Activated T-cell treated with anti-CD3 and anti-CD28 coated beads, Interleukin-2, amount 50 U/mL, for 4 hours (primary cell): ENCODE data around the gene FHOD3. TPM values are rescaled to one million over a fixed set of nuclear protein-coding genes. Genes with fewer than 3 reads are reported as not detected.

ENCODE experiments used
- ATAC-seq, 2 donors: fragments of 200-7000 bp; cut with Tn5 transposase; one replicate each; pipeline ENCODE4 v1.10.0; 2021
- DNase-seq: peaks from one replicate; pipeline ENCODE4 v3.0.0-alpha.2; 2020
- H3K27me3 Mint-ChIP-seq: one replicate; pipeline ENCODE4 v1.8.0; 2021; ENCODE audit warnings: low read depth, mixed read lengths
- H3K36me3 Mint-ChIP-seq: one replicate; pipeline ENCODE4 v1.8.0; 2022; ENCODE audit warnings: mixed read lengths; ENCODE audit not compliant: insufficient read depth
- H3K4me1 Mint-ChIP-seq: one replicate; pipeline ENCODE4 v1.8.0; 2021; ENCODE audit warnings: low read depth, mixed read lengths
- H3K4me3 Mint-ChIP-seq: one replicate; pipeline ENCODE4 v1.8.0; 2021; ENCODE audit warnings: mild to moderate bottlenecking, moderate library complexity, mixed read lengths
- H3K9me3 Mint-ChIP-seq: one replicate; pipeline ENCODE4 v1.8.0; 2021; ENCODE audit warnings: mixed read lengths
- total RNA-seq, 3 donors: library from RNA; stranded (reverse); gene quantifications; one replicate each; pipeline ENCODE4 v1.2.1, GENCODE V29; 2021

Gene FHOD3
- total RNA-seq, 3 donors from 2014 or later = 0.13 TPM; not detected in 2

DNA sequence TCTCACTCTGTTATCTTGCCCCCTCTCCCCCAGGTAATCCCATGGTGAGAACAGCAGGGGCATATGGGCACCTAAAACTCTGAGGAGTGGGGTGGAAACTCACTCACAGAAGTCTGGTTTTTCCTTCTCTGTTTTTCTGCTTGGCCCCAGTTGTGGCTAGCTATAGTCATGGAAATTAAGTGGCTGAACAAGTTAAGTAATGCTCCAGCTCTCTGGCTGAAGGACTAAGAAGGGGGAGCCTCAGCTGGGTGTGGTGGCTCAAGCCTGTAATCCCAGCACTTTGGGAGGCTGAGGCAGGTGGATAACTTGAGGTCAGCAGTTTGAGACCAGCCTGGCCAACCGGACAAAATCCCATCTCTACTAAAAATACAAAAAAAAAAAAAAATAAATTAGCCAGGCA lies 270.3 kb downstream of the FHOD3 start:
- H3K4me3 Mint-ChIP-seq = no peak overlapping the region
- no peaks in the 10 kb centered on the region for H3K4me1 Mint-ChIP-seq
- no peak for ATAC-seq
- no peak for DNase-seq
- peaks cover 21% of the 10 kb centered on the region for H3K27me3 Mint-ChIP-seq
- H3K36me3 Mint-ChIP-seq = no peaks in the 10 kb centered on the region
- no peaks in the 10 kb centered on the region for H3K9me3 Mint-ChIP-seq

DNA sequence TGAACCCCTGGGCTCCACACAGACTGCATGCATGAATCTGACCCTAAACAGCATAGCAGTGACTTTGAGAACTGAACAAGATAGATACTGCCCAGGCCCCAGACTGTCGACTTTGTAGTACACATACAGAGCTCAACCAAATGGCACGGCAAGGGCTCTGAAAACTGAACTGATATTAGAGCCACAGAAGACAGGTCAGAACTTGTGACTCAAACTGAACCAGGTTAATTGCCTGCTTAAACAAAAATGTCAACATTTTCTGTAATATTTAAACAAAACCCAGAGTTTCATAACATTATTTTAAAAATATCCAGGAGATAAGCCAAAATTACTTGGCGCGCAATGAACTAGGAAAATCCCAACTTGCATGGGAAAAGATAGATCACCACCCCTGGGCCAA lies 271.0 kb downstream of the FHOD3 start:
- ATAC-seq = no peak
- Mint-ChIP-seq H3K9me3 (no peaks in the 10 kb centered on the region), H3K36me3 (no peaks in the 10 kb centered on the region), H3K27me3 (peaks cover 21% of the 10 kb centered on the region), H3K4me3 (no peak overlapping the region), H3K4me1 (no peaks in the 10 kb centered on the region)
- DNase-seq = no peak

DNA sequence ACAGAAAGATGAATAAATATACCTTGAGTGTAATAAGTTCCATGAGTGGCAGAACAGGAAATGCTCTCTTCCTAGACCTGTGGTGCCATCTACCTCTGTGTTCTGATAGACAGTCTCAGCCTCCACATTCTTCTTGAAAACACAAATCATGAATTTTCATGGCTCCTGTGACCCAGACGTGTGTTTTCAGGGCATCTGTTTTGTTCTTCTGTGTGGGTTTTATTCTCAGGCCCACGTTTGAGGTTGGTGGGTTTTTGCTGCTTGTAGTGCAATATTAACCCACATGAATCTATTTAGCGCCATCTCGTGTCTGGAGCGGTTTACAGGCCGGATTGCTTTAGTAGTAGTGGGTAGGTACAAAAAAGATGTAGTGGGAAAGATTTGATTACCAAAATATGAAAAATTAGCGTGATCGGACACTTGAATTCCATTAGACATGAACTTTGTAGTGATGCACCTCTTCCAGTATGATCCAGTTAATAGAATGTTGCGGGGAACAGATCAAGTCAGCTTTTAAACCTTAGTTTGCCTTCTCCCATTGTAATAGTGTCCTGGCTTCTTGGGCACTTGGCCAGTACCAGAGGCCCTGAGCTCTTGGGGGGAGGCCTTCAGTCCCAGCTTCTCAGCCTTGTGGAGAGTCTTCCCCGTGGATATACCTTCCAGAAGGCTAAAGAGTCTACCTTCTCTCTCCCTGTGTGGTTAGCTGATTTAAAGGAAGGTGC lies 274.8 kb downstream of the FHOD3 start:
- no peak for ATAC-seq

DNA sequence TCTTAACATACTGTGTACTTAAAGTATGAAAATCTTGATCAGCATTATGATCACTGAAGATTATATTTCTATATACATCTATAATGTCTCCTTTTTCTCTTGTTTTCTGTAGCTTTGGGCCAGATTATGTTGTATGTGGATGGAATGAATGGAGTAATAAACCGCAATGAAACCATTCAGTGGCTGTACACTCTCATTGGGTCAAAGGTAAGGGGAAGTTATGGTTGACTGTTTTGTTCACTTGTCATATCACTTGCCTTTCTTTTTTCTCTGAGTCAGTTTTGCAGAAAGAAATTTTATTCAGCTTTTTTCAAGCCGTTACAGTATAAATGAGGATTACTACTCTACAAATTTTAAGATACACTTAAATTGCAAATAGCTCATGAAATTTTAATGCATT lies 278.8 kb downstream of the FHOD3 start:
- DNase-seq (no peak), ATAC-seq (no peak)
- H3K9me3 Mint-ChIP-seq = no peaks in the 10 kb centered on the region
- no peak overlapping the region for H3K4me3 Mint-ChIP-seq
- H3K4me1 Mint-ChIP-seq = no peaks in the 10 kb centered on the region
- no peaks in the 10 kb centered on the region for H3K36me3 Mint-ChIP-seq
- no peaks in the 10 kb centered on the region for H3K27me3 Mint-ChIP-seq

More for the DNA sequence above, 274.8 kb downstream of the FHOD3 start:
- DNase-seq = no peak
- Mint-ChIP-seq H3K9me3 (no peaks in the 10 kb centered on the region), H3K27me3 (peaks cover 4% of the 10 kb centered on the region), H3K36me3 (no peaks in the 10 kb centered on the region), H3K4me1 (no peaks in the 10 kb centered on the region), H3K4me3 (no peak overlapping the region)

DNA sequence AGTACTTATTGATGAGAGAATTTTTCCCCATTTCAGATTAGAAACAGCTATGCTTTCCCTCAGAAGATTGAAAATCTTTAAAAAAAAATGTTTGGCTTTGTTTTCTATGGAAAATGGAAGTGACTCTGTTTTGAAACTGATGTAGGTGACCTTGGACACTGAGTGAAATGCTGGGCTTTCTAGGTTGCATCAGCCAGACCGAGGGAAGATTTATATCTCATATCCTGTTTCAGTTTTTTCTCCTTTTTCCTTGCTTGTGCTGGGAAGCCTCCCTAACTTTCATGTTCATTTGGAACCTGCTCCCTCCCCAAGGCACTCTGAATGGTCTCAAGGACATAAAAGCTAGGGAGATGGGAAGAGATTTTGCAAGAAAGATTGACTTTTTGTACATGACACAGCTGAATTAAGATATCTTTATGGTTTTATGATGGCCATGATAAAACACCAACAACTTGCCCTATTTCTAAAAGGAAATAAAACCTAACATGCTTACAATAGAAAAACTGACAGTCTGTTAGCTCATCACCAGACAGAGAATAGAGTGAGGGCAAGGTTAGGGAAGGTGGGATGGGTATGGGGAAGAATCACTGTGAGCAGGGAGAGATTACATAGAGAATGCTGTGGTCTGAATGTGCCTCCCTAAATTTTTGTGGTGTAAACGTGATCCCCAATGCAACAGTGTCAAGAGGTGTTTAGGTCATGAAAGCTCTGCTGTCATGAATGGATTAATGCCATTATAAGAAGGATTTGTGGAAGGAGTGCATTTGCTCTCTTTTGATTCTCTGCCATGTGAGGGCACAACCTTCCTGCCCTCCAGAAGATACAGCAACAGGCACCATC lies 281.6 kb downstream of the FHOD3 start:
- H3K4me1 Mint-ChIP-seq = no peaks in the 10 kb centered on the region
- DNase-seq = no peak
- no peak overlapping the region for H3K4me3 Mint-ChIP-seq
- H3K27me3 Mint-ChIP-seq = no peaks in the 10 kb centered on the region
- no peak for ATAC-seq
- H3K9me3 Mint-ChIP-seq = no peaks in the 10 kb centered on the region
- no peaks in the 10 kb centered on the region for H3K36me3 Mint-ChIP-seq

DNA sequence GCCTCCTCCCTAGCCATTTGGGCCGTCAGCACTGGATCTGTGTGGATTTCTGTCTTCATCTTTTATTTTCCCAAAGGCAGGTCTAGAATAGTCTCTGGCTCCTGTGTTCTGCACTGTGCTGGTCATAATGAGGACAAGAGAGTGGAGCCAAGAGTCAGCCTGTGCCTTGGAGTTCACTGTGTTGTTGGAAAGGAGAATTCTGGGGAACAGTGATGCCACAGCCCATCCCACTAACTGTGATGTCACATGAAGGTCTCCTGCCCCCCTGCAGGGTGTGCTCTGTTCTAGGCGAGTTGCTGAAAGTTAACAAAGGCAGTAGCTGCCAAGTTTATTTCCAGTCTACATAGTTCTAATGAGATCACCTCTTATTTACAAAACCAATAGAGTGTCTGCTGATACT lies 282.8 kb downstream of the FHOD3 start:
- Mint-ChIP-seq H3K4me3 (no peak overlapping the region), H3K36me3 (no peaks in the 10 kb centered on the region), H3K9me3 (no peaks in the 10 kb centered on the region), H3K27me3 (no peaks in the 10 kb centered on the region), H3K4me1 (no peaks in the 10 kb centered on the region)
- DNase-seq = no peak
- no peak for ATAC-seq

DNA sequence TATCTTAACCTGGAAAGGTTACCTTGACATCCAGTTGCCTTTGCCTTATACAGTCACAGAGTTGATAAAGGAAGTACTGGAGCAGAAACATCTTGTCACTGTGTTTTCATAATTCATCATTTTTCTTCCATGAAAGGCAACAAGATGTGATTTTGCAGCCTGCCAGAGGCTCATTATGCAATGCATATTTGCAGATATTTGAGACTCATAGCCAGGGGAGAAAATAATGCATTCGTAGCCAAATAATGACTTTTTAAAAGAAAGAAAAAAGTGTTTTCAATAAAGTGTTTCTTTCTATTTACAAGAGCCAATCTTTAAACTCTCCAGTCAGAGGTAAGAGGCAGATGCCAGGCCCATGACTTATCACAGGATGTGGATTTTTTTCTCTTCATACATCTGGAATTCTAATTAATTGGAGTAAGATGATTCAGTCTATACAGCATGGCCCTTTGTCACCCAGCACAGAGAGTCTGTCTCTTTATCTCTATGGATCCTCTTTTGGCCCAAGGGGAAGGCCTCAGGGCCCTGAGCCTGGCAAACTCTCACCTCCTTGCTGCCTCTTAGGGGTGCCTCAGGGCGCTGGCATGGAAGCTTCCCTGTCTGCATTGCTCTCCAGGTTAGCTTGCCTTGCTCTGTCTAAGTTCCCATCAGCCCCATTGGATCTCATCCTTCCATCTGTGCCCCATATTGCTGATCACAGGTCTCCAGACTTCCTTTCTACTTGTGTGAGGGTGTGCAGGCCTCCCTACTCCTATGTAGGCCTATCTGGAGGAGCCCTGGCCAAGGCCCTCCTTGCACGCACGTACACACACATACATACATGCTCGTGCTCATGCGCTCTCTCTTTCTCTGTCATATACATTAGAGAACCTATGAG lies 283.6 kb downstream of the FHOD3 start:
- Mint-ChIP-seq H3K4me3 (no peak overlapping the region), H3K4me1 (no peaks in the 10 kb centered on the region), H3K27me3 (no peaks in the 10 kb centered on the region), H3K9me3 (no peaks in the 10 kb centered on the region), H3K36me3 (no peaks in the 10 kb centered on the region)
- ATAC-seq (no peak), DNase-seq (no peak)

DNA sequence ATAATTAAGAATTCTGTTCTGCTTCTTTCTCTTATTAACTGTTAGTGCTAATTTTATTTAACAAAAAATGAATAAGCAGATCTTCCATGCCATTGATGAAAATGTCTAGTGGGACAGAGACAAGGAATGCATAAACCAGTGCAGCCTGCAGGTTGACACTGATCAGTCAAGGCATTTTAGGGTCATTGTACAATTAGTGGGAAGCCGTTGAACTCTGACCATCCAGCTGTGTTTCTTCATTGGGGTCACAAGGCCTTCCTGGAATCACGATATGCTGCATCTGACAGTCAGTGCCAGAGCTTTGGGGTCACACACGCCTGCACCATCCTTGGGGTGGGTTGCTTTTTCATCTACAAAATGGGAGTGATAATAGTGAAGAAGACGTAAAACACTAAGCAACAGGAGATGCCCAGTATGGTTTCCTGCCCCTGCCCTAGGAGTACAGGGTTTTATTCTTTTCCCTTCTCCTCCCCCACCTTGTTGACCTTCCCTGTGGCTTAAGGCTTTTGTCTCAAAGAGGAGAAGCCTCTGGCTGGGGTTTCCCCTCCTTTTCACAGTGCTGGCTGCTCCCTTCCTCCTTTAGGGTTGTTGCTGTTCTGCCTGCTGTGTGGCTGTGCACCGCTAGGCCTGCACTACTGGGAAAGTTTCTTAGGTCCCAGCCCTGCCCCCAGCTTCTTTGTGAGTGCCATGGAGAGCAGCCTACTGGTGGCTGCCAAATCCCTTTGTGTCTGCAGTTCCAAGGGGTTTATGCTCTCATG lies 285.7 kb downstream of the FHOD3 start:
- no peak for ATAC-seq
- no peaks in the 10 kb centered on the region for H3K4me1 Mint-ChIP-seq
- no peaks in the 10 kb centered on the region for H3K36me3 Mint-ChIP-seq
- DNase-seq = no peak
- no peaks in the 10 kb centered on the region for H3K9me3 Mint-ChIP-seq
- no peaks in the 10 kb centered on the region for H3K27me3 Mint-ChIP-seq
- H3K4me3 Mint-ChIP-seq = no peak overlapping the region

DNA sequence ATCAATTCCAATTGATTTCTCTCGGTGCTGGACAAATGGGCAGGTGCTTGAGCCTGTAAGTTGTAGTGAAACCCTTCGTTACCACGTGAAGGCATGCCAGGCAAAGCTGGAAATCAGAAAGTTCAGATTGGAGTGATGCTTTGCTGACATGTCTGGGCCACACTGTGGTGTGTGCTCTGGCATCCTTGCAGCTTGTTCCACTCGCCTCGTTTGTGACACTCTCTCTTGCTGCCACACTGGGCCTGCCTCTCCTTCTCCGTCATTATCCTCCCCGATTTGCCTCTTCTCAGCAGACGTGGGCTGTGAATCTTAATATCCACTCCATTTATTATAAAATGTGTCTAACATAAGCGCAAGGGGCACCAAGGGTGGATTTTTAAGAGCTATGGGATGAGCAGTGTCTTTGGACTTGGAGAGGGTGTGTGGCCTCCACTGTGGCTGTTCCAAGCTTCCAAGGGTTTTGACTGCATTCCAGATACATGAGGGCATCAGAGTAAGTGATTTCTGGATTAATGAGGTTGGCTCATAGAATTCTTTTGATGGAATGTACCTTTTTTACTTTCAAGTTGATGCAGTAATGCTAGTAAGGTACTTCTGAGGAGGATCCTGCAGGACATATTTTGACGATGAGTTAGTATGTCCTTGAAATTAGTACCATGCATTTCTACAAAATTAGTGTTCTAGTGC lies 292.5 kb downstream of the FHOD3 start:
- no peak for DNase-seq
- H3K27me3 Mint-ChIP-seq = peaks cover 2% of the 10 kb centered on the region
- no peaks in the 10 kb centered on the region for H3K4me1 Mint-ChIP-seq
- ATAC-seq = no peak
- H3K9me3 Mint-ChIP-seq = no peaks in the 10 kb centered on the region
- H3K36me3 Mint-ChIP-seq = no peaks in the 10 kb centered on the region
- no peak overlapping the region for H3K4me3 Mint-ChIP-seq

DNA sequence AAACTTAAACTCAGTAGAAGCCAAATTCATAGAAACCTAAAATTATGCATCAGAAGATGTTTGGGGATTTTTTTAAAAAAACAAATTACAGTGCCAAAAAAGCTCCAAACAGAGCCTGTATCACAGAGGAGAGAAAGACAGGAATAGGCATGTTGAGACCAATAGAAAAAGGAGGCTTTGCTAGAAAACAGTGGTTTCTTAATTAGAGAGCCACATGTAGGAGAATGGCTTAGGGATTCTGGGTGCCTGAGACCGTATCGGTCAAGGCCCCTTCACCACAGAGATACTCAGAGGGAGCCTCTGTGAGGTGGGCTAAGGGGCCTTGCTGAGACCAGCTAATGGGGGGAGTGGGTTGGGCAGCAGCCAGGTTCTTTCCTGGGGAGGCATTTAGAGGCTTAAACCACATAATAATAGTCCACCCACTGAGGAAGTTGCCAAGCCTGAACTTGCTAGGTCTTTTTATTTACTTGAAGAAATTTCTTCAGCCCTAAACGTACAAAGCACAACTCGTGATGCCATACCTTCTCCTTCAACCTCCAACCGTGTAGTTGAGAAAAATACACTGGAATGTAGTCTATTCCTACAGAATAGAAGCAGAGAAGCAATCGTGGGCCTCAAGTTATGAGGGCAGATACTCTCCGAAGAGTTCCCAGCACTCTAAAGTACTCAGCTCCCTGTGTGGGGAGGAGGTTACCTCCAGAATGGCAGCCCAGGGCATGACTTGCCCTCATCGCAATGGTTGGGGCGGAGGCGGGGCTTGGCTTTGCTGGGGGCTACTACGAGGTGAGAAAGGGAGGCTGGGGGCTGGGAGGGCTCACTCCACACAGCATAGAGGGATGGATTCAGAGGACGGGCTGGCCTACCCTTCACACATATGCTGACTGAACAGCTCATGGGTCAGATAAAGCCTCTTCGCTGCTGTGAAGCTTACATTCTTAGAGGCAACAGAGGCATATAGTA lies 293.4 kb downstream of the FHOD3 start:
- DNase-seq = no peak
- Mint-ChIP-seq H3K36me3 (no peaks in the 10 kb centered on the region), H3K9me3 (no peaks in the 10 kb centered on the region), H3K4me3 (no peak overlapping the region), H3K27me3 (peaks cover 2% of the 10 kb centered on the region), H3K4me1 (no peaks in the 10 kb centered on the region)
- no peak for ATAC-seq

DNA sequence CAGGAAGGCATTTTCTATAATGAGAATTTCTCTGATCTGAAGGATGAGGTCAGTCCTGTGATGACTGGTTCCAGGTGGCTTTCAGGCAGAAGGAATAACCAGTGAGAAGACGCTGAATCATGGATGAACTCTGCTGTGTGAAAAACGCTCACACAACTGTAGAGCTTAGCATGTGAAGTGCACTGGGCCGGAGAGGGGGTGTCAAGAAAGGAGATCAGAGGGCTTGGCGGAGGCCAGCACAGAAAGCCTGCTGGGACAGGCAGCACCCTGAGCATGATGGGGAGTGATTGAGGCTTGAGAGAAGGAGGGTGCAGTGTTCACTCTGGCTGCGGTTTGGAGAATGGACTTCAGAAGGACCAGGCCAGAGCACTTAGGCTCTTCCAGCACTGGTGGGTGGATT lies 294.8 kb downstream of the FHOD3 start:
- H3K4me3 Mint-ChIP-seq = no peak overlapping the region
- peak in 1 of 2 donors; percentile 27 for ATAC-seq
- H3K4me1 Mint-ChIP-seq = no peaks in the 10 kb centered on the region

DNA sequence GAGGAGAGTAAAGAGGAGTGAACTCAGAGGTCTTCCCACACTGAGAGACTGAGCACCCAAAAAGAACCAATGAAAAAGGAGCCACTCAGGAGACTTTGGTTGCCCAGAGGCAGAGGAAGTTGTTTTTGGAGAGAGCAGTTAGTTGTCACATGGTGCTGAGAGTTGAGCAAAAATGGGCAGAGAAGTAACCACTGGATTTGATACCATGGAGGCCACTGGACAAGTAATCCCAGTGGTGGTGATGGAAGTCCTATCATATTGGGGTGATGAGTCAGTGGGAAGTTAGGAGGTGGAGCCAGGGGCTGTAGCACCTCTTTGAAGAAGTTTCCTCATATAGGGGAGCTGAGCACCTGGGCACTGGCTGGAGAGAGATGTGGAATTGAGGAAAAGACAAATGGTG lies 295.5 kb downstream of the FHOD3 start:
- peaks cover 2% of the 10 kb centered on the region for H3K27me3 Mint-ChIP-seq
- H3K36me3 Mint-ChIP-seq = no peaks in the 10 kb centered on the region
- ATAC-seq = no peak
- no peaks in the 10 kb centered on the region for H3K4me1 Mint-ChIP-seq
- no peaks in the 10 kb centered on the region for H3K9me3 Mint-ChIP-seq
- DNase-seq = no peak
- H3K4me3 Mint-ChIP-seq = no peak overlapping the region

More for the DNA sequence above, 294.8 kb downstream of the FHOD3 start:
- Mint-ChIP-seq H3K27me3 (peaks cover 2% of the 10 kb centered on the region), H3K9me3 (no peaks in the 10 kb centered on the region), H3K36me3 (no peaks in the 10 kb centered on the region)
- DNase-seq = no peak
